NCI-H526 treated with DMSO at 0.1 percent for 48 hours (cell line): Measurements from ENCODE around the gene FMO3.

ENCODE experiments used
- DNase-seq: peaks from one replicate; lab custom pipeline; 2025; lab: John Stamatoyannopoulos, UW

The FMO3 gene

DNA sequence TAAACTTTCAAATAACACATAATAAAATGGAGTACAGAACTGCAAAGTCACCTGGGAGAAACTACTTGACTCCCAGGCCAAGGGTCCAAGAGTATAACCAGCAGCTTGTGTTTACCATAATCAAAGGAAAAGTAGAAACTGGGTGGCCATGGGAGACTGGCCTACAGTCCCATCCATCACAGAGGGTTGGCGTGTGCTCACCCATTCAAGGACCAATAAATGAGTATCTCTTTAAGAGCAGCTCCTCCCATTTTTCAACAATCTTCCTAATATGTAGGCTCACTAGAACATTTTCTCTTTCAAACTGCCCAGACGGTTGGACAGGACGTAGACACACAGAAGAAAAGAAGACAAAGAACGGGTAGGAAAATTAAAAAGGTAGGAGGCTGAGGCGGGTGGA is at the start of gene FMO3:
Gene FMO3 (plus strand): TSS at position 302 of the 400 bp plus-strand sequence. CDS start 1,754 bp downstream, outside the sequence.
- no peak for DNase-seq

DNA sequence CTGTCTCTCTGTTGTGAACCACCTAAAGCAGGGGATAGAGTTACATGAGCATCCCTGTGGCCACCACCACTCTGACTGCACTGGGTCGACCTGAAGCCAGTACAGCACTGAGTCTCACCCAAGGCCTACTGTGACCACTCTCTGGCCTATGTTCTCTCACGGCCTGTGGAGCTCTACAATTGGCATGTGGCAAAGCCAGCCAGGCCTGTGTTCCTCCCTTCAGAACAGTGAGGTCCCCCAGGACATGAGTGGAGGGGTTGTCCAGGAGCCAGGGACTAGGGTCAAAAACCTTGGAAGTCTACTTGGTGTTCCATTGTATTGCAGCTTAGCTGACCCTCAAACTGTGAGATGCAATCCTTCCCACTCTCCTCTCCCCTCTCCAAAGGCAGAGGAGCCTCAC is 42.7 kb upstream of the FMO3 start:
- no peak for DNase-seq

DNA sequence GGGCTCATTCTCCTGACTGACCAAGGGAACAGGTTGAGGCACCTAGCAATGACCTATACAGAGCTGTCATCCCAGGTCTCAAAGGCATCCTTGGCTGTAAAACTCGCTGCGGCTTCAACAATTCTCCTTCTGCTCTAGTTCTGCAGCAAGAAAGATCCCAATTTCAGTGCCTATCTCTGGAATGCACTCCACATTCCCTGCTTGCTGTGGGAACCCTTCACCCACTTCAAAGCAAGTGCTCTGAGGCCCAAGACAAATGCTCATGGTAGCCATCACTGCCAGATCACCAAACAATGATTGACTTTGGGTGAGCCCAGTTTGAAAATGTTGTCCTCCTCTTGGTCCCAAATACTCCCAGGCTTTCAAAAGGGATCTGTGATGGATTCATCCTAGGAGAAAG is 37.7 kb upstream of the FMO3 start:
- no peak for DNase-seq

DNA sequence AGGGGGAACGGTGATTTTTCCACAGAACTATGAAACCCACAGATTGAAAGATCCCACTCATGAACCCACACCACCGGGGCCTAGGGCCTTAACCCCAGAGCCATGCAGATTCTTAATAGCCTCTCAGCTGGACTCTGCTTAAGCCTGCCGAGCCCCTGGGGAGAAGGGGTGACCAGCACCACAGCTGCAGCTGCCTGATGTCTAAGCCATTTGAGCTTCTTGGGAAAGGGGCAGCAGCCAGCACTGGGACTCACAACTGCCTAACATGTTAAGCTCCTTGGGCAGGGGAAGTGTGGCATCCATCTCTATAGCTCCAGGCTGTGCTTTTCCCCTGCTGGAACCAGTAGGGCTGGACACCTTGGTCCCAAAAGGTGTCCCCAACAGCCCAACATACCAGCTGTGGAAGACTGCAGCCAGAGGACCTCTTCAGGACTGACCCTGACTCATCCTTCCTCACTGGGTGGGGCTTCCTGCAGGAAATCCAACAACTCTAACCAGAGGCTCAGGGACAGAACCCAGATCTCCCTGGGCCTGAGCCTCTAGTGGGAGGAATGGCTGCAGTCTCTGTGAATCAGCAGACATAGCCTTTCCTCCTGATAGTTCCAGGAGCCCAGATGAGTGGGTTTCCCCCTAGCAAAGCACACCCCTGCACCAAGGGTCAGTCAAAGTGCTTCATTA is 34.6 kb upstream of the FMO3 start:
- no peak for DNase-seq

DNA sequence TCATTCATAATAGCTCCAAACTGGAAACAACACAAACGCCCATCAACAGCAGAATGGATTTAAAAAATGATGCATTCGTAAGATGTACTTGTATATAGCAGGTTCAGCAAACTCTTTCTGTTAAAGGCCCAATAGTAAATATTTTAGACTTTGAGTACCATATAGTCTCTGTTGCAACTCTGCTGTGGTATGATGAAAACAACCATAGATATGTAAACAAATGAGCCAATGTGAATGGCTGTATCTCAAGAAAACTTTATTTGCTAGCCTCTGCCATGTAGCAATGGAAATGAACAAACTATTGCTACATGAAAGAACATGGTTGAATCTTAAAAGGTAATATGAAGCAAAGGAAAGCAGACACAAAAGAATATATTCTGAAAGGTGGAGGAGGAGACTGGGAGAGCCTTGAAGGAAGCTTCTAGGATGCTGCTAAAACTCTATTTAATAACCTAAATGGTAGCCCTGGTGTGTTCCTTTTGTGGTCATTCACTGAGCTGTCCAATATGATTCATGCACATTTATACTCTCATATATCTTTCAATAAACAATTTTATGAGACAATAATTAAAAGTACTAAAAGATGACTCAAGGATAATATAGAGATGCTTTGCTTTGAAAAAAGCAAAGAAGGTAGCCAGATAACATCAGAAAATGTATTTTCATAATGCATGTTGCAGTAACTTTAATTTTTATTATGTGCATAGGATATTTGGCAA is 29.1 kb upstream of the FMO3 start:
- DNase-seq: no peak

DNA sequence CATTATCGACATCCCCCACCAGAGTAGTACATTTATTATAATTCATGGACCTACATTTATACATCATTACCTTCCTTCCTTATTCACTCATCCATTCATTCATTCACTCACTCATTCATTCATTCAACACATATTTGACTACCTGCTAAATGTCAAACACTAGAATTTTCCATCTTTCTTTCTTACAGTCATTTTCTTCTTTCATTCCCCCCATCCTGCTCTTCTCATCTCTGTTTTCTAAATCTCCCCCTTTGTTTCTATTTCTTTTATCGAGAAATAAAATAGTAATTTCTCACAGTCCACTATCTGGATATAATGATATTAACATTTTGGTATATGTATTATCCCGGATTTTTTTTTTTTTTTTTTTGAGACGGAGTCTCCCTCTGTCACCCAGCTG is 27.8 kb upstream of the FMO3 start:
- DNase-seq: no peak

DNA sequence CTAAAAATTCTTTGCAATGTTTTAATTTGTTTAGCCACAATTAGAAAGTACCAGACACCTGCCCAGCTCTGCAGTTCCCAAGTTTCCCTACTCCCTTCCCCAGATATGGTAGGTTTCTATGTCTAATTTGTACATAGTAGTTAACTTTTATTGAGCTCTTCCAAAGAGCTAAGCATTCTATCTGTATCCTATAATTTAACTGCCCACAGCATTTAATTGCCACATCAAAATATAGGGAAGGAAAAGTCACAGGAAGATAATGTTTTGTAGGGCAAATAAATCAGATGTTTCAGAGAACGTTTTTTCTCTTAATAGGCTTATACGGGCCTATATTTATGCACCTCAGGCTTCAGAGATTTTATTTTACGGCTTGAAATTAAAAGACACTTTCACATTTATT is 15.7 kb upstream of the FMO3 start:
- no peak for DNase-seq

DNA sequence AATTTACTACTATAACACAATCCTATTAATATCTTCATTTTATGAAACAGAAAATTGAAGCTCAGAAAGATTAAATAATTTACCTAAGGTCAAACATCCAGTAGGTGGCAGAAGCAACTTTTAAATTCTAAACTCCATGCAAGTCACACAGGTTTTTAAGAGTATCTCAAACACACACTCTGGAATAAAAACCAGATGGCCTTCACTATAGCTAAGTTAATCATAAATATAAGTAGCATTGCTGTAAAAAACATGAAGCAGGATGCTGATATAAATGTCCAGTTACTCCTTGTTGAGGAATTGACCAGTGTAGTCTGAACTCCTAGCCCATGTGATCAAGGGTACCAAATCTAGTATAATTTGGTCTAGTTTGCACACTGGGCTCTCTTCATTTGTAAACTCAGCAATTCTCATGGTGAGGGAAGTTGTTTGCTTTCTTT is 9.4 kb upstream of the FMO3 start:
- DNase-seq: peak; percentile 40

DNA sequence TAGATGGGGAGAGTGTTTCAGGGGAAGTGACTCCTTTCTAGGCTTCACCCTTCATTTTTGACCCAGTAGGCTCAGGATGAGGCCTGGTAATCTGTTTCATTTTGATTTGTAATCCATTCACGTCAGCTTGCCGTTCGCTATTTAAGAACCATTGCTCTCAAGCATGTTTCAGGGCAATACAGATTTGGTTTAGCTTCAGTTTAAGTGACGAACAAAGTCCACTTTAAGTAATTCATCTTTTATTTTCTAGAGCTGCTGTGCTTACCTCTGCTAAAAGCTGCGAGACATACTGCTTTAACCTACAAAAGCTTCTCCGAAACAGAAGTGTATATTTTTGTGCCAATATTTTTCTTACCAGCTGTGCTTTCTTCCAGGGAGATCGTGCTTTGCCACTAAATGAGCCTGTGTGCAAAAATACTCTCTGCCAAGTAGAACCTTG is 8.9 kb upstream of the FMO3 start:
- DNase-seq: no peak

DNA sequence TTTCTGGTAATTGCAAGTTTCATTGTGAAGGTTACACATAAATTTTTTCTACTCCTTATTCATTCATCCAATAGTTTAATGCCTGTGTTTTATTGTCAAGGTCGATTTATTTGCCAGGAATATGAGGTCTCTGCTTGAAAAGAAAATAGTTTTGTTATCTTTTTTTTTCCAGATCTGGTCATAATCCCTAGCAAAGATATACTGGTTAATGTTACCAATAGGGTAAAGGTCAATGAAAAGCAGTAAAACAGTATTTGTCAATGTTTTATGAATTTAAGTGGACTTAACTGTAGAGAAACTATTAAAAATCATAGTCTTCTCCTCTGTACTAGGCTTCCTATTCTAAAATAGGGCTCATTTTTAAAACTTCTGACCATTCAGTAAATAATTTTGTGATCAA is 8.1 kb upstream of the FMO3 start:
- DNase-seq: no peak

DNA sequence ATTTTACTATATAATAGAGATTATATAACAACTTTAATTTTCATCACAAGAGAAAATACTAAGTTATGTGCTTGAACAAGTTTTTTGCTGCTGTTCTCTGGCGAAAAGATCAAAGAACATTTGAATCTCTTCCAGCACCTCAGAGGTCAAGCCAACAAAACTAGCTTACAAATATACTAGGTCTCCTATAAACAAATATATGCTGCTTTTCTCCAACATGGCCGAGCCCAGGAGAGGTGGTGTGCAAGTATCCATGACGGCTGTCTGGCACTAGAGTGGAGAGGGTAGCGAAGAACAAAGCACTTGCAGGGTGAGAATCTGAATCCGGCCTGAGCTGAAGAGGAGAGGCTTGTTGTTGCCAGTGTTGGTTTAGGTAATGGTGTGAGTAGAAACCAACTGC is 7.5 kb upstream of the FMO3 start:
- DNase-seq: no peak

DNA sequence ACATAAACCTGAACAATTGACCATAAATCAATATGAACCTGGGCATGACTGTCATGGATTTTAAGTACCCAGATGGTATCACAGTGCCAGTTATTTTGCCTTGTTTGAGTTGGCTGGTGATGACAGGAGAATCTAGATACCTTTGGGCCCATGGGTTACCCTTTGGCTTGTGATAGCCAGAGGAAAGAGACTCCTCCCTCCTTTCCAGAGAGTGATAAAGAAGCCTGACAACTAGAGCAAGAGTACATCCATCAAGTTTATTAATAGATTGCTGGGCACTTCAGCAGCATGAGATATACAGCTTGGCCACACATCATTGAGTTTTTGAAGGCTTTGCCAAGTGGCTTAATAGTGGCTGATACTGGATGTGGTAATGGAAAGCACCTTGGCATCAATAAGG is 6.6 kb upstream of the FMO3 start:
- DNase-seq: no peak

DNA sequence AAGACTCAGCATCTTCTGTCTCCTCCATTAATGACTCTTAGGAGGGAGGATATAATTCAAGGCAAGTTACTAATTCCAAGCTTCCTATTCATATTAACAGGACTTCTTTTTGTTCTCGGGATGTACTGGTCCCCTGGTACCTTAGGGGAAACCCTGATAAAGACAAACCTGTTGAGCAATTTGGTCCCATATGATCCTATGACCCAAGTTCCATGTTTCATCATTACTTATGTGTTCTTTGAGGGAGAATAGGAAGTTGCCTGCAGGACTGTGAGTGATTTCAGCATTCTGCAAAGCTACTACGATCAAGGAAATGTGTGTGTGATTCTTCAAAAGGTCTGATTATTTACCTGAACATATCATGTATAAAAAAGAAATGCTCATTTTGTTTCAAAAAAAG is 5.8 kb upstream of the FMO3 start:
- no peak for DNase-seq

DNA sequence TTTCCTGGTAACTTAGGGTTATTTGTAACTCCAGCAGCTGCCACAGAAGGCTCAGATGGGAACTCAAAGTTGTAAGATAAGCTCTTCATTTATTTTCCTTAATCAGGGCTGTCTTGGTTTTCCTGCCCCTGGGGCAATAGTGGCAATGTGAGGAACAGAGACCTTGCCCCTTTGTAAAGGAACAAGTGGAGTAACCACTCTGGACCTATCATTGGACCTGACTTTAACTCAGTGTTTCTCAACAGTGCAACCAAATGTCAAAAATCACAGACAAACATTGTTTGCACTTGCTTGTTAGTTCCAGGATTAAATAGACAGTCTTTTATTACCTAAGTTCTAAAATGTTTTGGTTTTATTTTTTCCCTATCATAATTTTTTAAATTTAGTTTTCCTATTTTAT is 2.8 kb upstream of the FMO3 start:
- no peak for DNase-seq

DNA sequence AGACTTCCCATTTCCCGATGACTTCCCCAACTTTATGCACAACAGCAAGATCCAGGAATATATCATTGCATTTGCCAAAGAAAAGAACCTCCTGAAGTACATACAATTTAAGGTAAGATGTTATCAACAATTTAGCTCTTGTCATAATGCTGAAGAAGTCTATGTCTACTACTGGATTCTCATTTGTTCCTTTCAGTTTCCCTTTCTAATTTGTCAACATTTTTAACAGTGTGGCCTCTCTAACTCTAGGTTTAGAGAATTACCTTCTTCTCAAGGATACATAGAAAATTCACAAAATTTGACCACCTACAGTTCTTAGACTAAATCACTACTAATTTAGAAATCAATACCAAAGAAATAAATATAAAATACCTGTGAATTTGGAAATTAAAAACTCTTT is 13.2 kb downstream of the FMO3 start:
- no peak for DNase-seq

DNA sequence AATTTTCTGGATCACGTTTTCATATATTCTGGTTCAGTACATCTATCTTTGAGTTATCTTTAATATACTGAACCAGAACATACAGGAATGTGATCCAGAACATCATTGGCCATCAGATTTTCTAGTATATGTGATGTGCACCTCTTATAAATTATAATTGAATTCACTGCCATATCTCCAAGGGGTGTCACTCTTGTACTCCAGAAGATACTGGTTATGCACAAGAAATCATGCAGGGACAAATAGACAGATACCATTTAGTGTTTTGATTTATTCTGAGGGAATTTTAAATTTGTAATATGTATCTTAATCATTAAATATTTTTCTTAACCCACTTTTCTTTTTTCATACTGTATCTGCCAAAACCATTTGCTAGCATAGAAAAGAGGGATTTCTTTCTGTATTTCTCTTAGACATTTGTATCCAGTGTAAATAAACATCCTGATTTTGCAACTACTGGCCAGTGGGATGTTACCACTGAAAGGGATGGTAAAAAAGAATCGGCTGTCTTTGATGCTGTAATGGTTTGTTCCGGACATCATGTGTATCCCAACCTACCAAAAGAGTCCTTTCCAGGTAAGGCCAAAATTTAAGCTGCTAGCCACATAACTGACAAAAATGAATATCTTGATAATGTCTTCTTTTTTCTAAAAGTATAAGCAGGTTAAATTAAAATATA is 16.7 kb downstream of the FMO3 start:
- DNase-seq: no peak

DNA sequence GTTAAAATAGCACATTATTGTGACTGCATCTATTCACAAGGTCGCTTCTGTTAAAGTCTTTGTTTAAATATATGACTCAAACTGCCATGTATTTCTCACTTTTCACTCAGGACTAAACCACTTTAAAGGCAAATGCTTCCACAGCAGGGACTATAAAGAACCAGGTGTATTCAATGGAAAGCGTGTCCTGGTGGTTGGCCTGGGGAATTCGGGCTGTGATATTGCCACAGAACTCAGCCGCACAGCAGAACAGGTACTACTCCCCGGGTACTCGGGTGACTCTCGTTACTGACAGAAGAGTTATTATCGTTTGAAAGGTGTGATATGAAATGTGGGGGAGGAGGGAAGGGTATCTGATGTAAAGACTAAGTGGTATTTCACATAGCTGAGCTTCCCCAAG is 17.3 kb downstream of the FMO3 start:
- DNase-seq: no peak

DNA sequence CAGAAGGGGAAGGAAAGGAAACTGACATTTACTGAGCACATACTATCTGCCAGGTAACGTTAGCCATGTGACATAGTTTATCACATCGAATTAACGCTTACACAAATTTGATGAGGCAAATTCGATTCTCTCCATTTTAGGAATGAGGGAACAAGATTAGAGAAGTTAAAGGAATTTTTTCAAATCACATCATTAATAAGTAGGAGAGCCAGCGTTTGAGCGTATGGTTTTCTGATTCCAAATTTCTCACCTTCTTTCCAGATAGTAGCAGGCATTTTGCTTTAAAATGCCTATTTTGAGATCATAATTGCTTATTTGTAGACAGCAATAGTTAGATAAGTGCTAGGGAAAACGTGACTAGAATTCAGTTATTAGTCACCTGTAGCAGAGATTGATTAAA is 19.3 kb downstream of the FMO3 start:
- DNase-seq: no peak

DNA sequence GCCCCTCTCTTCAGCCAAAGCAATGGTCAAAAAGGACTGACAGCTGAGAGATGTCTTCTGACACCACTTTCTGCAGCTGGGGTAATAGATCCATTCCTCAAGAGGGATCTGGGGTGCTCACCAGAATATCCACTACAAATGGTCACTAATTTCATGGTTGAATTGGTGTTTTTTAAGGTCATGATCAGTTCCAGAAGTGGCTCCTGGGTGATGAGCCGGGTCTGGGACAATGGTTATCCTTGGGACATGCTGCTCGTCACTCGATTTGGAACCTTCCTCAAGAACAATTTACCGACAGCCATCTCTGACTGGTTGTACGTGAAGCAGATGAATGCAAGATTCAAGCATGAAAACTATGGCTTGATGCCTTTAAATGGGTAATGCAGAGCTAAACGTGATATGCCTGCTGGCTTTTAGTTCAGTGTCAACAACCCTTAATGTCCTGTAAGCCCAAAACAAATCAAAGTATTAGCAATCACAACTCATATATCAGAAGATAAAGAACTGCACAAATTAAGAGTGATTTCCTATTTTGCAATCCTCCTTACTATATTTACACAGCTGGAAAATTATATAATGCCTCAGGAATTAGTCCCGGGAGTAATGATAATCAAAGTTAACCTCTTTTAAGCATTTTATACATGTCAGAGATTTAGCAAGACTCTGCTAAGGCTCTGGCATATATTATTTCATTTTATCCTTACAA is 20.1 kb downstream of the FMO3 start:
- no peak for DNase-seq

DNA sequence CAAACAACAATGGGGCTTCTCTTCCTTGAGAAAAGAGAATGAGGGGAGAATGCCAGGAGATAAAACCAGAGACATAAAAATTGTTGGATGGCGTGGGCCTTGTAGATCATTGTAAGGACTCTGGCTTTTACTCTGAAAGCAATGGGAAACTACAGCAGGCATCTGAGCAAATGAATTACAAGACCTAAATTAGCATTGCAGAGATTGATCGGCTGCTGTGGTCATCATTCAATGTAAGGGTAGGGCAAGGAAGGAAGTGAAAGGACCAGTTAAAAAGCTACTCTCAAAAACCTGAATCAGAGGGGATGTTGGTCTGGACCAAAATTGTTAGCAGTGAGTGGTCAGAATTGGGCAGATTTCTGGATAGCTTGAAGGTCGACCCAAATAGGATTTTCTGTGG is 21.4 kb downstream of the FMO3 start:
- DNase-seq: no peak

DNA sequence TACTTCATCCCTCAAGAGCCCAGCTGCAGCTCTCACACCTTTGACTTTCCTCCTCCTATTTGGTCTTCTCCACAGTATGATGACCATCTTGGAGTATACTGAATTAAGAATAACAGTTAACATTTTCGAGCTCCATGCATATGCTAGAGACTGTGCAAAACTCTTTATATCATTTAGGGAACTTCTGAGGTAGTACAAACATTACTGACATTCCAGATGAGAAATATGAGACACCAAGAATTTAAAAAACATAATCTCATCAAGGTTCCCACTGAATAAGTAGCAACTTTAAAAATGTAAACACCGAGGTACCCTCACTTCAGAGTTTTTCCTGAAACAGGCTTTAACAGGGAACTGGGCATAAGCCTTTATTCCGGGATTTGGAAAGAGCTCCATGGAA is 22.7 kb downstream of the FMO3 start:
- DNase-seq: no peak

DNA sequence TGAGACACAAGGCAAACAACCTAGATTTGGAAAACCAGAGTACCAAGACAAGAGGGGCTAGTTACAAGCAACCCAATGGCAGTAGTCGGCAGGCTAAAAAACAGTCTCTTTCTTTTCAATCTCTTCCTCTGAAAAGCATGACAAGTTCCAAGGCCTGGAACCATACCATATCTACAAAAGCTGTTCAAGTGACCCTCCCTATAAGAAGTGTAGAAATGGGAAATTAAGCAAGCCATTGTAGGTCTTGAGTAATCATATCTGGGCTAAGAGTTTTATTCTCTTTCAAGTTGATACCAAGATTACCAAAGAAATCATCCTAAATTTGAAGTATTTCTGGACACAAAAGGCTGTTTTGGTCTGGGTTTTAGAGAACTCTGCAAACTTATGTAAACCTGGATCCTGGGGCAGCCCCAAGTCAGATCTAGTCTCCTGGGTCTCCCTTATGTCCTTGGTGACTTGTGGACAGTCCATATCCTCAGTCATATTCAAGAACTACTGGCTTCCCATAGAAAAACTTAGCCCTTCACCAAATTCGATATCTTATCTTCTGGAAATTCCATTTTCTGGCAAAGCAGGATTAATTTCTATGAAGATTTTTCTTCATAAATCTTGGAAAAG is 24.7 kb downstream of the FMO3 start:
- no peak for DNase-seq
